ENCODE measurements around the gene FFAR4.

The FFAR4 gene

GRCh38 chr10:93600446-93601145, 34.1 kb downstream of the FFAR4 start:
- no peak for DNase-seq (ENCODE audit: low spot score)

- peak; percentile 75 for DNase-seq (ENCODE audit: low spot score)
These were observed 34.8 kb downstream of the FFAR4 start, which contains the start of gene RBP4 for GRCh38 chr10:93601146-93601773. RBP4 (minus strand) TSS chr10:93601235; CDS start chr10:93601028, 207 bp downstream.

- DNase-seq (ENCODE audit: low spot score), result no peak
These were observed 35.3 kb downstream of the FFAR4 start for GRCh38 chr10:93601774-93602162.

GRCh38 chr10:93603023-93603422, 36.6 kb downstream of the FFAR4 start:
- no peak for DNase-seq (ENCODE audit: low spot score)

GRCh38 chr10:93604146-93604545, 37.7 kb downstream of the FFAR4 start:
- no peak for DNase-seq (ENCODE audit: low spot score)

GRCh38 chr10:93608421-93608820, 42.0 kb downstream of the FFAR4 start:
- no peak for DNase-seq (ENCODE audit: low spot score)

- DNase-seq (ENCODE audit: low spot score), result no peak
These were observed 45.8 kb downstream of the FFAR4 start, which contains the start of gene PDE6C for GRCh38 chr10:93612311-93612710. PDE6C (plus strand) TSS chr10:93612537; CDS start chr10:93612726, 189 bp downstream.

GRCh38 chr10:93613126-93613525, 46.7 kb downstream of the FFAR4 start:
- DNase-seq (ENCODE audit: low spot score), result no peak

GRCh38 chr10:93614101-93614825, 47.8 kb downstream of the FFAR4 start:
- no peak for DNase-seq (ENCODE audit: low spot score)

- DNase-seq (ENCODE audit: low spot score), result no peak
These were observed 49.2 kb downstream of the FFAR4 start for GRCh38 chr10:93615576-93616235.

- no peak for DNase-seq (ENCODE audit: low spot score)
These were observed 54.5 kb downstream of the FFAR4 start for GRCh38 chr10:93620925-93621324.

GRCh38 chr10:93622942-93623341, 56.5 kb downstream of the FFAR4 start:
- DNase-seq (ENCODE audit: low spot score), result no peak

- no peak for DNase-seq (ENCODE audit: low spot score)
These were observed 62.4 kb downstream of the FFAR4 start for GRCh38 chr10:93628858-93629257.

GRCh38 chr10:93629647-93630305, 63.3 kb downstream of the FFAR4 start:
- no peak for DNase-seq (ENCODE audit: low spot score)

- DNase-seq (ENCODE audit: low spot score), result no peak
These were observed 64.4 kb downstream of the FFAR4 start for GRCh38 chr10:93630625-93631557.

Data from HuH-7.5 (cell line).